NCI-H69 (cell line): Measurements from ENCODE around the gene EMB.
A peak's percentile ranks its signal among the peaks of the same experiment; 100 is the strongest.
"Not testable (repeated sequence)": the region's sequence is repeated elsewhere in the genome, so short reads cannot be mapped to it uniquely, and the experiment has no call there.

ENCODE experiments used
- DNase-seq: peaks from one replicate; lab custom pipeline; 2025; lab: John Stamatoyannopoulos, UW

Gene EMB

GRCh38 chr5:50440651-50441492, at the start of gene EMB:
Gene EMB (minus strand): TSS chr5:50441288. CDS start chr5:50441151, 137 bp downstream.
- DNase-seq, result peak; percentile 12

- not testable (repeated sequence) for DNase-seq
Observed at GRCh38 chr5:50489491-50489890, 48.4 kb upstream of the EMB start.

GRCh38 chr5:50478790-50479189, 37.7 kb upstream of the EMB start:
- DNase-seq, result not testable (repeated sequence)

- no peak for DNase-seq
Observed at GRCh38 chr5:50476549-50476948, 35.5 kb upstream of the EMB start.

- not testable (repeated sequence) for DNase-seq
Observed at GRCh38 chr5:50465015-50465414, 23.9 kb upstream of the EMB start.

- DNase-seq, result no peak
Observed at GRCh38 chr5:50463726-50464125, 22.6 kb upstream of the EMB start.

- no peak for DNase-seq
Observed at GRCh38 chr5:50463047-50463446, 22.0 kb upstream of the EMB start.

GRCh38 chr5:50462579-50462978, 21.5 kb upstream of the EMB start:
- not testable (repeated sequence) for DNase-seq

GRCh38 chr5:50458372-50458771, 17.3 kb upstream of the EMB start:
- DNase-seq, result not testable (repeated sequence)

GRCh38 chr5:50449241-50449640, 8.2 kb upstream of the EMB start:
- not testable (repeated sequence) for DNase-seq

GRCh38 chr5:50447941-50448340, 6.9 kb upstream of the EMB start:
- no peak for DNase-seq

GRCh38 chr5:50447228-50447627, 6.1 kb upstream of the EMB start:
- DNase-seq, result no peak

- DNase-seq, result no peak
Observed at GRCh38 chr5:50445296-50445949, 4.3 kb upstream of the EMB start.

GRCh38 chr5:50442559-50443539, 1.8 kb upstream of the EMB start:
- DNase-seq, result peak; percentile 2

GRCh38 chr5:50441493-50441955, 436 bp upstream of the EMB start:
- DNase-seq, result no peak

- DNase-seq, result no peak
Observed at GRCh38 chr5:50439221-50439620, 1.9 kb downstream of the EMB start.

GRCh38 chr5:50438060-50438459, 3.0 kb downstream of the EMB start:
- DNase-seq, result peak; percentile 3

GRCh38 chr5:50435168-50435567, 5.9 kb downstream of the EMB start:
- DNase-seq, result no peak

- DNase-seq, result not testable (repeated sequence)
Observed at GRCh38 chr5:50431133-50431904, 9.8 kb downstream of the EMB start.

- DNase-seq, result not testable (repeated sequence)
Observed at GRCh38 chr5:50423100-50423799, 17.8 kb downstream of the EMB start.
